ENCODE results near the gene MYOZ1.
"Not testable (repeated sequence)": the region's sequence is repeated elsewhere in the genome, so short reads cannot be mapped to it uniquely, and the experiment has no call there.

Gene MYOZ1

DNA sequence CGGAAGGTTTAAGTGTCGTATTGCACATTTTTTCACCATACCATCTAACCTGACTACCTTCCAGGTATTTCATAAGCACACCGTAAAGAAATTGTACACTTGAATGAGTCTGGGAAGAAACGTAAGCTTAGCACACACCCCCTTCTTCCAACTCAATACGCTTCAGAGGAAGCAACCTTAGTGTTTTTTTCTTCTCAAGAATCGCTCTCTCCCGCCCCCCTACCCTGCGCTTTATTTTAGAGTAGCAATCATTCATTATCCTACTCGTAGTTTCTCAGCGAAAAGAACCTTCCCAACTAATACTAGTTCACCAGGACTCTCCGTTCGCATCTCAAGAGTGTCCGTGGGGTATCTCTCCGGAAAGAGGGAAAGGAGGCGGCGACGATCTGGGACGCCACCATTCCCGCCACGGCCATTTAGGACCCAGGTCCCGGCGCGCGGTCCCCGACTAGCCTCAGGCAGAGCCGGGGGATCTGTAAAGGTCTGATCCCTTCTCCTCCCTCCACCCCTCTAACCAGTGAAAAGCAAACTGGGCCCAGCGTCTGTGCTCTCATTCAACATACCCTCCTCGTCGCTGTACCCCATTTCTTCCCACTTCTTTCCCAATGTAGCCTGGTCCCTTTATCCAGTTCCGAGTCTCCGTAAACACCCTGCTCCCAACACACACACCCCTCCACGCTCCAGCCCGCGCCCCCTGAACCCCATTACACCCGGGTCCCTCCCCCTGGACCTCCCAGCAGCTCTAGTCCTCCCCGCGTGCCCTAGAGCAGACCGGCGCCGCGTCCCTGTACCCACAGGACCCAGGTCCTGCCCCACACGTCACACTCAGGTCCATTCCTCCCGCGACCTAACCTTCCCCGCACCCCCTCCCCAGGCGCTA, 16.0 kb downstream of the MYOZ1 start:
- H3K4ac ChIP-seq (ENCODE audit: low read depth, low read length), result no peak overlapping the region
- H3K9ac ChIP-seq (ENCODE audit: low read length), result peak overlapping the region; percentile 94
- DNase-seq, result peak; percentile 81
- H3K4me3 ChIP-seq (ENCODE audit: low read length), result peak overlapping the region; percentile 95
- H4K8ac ChIP-seq (ENCODE audit: low read depth, low read length), result peak overlapping the region; percentile 77
- peak overlapping the region; percentile 94 for H3K56ac ChIP-seq (ENCODE audit: low read length)
- peak overlapping the region; percentile 72 for H3K4me2 ChIP-seq (ENCODE audit: low read length)
- no peak overlapping the region for H2BK120ac ChIP-seq (ENCODE audit: low read depth, low read length)
- peak overlapping the region; percentile 33 for H3K18ac ChIP-seq (ENCODE audit: low read length)
- no peaks in the 10 kb centered on the region for H3K4me1 ChIP-seq (ENCODE audit: control insufficient read depth, low read depth, low read length)
- H3K23ac ChIP-seq (ENCODE audit: low read length), result no peak overlapping the region
- H4K5ac ChIP-seq (ENCODE audit: low read length), result no peak overlapping the region
- peak overlapping the region; percentile 79 for H2BK5ac ChIP-seq (ENCODE audit: low read length)
- no CpG with 5 or more reads among the region's 46 CpGs for WGBS (ENCODE audit: extremely low coverage, insufficient coverage, low lambda C conversion rate)
- no peaks in the 10 kb centered on the region for H3K79me1 ChIP-seq (ENCODE audit: low read length)
- peak overlapping the region; percentile 60 for H3K27ac ChIP-seq (ENCODE audit: low read depth, low read length)
- H3K79me2 ChIP-seq (ENCODE audit: control insufficient read depth, insufficient read depth, low read length), result no peaks in the 10 kb centered on the region
- H2AK5ac ChIP-seq (ENCODE audit: low read length), result no peak overlapping the region
- no peaks in the 10 kb centered on the region for H3K36me3 ChIP-seq (ENCODE audit: control insufficient read depth, insufficient read depth, low read length)
- no peak overlapping the region for H2BK15ac ChIP-seq (replicated peaks; ENCODE audit: low read depth)
- no peaks in the 10 kb centered on the region for H3K27me3 ChIP-seq (ENCODE audit: insufficient read depth, low read length, poor library complexity)

DNA sequence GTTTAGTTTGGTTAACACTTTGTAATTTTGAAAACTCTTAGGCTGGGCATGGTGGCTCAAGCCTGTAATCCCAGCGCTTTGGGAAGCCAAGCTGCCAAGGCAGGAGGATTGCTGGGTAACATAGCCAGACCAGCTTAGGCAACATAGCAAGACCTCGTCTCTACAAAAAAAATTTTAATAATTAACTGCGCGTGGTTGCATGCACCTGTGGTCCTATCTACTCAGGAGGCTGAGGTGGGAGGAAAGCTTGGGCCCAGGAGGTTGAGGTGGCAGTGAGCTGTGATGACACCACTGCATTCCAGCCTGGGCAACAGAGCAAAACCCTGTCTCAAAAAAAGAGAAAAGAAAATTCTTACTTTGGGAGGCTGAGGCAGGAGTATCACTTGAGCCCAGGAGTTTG, 18.2 kb downstream of the MYOZ1 start:
- no peak overlapping the region for H3K9ac ChIP-seq (ENCODE audit: low read length)
- no peak overlapping the region for H3K4me2 ChIP-seq (ENCODE audit: low read length)
- H2AK5ac ChIP-seq (ENCODE audit: low read length), result no peak overlapping the region
- no CpG with 5 or more reads among the region's 4 CpGs for WGBS (ENCODE audit: extremely low coverage, insufficient coverage, low lambda C conversion rate)
- no peak overlapping the region for H3K23ac ChIP-seq (ENCODE audit: low read length)
- H3K4me1 ChIP-seq (ENCODE audit: control insufficient read depth, low read depth, low read length), result no peaks in the 10 kb centered on the region
- no peaks in the 10 kb centered on the region for H3K27me3 ChIP-seq (ENCODE audit: insufficient read depth, low read length, poor library complexity)
- DNase-seq, result no peak
- no peak overlapping the region for H2BK5ac ChIP-seq (ENCODE audit: low read length)
- H3K4ac ChIP-seq (ENCODE audit: low read depth, low read length), result no peak overlapping the region
- no peak overlapping the region for H3K27ac ChIP-seq (ENCODE audit: low read depth, low read length)
- no peak overlapping the region for H3K4me3 ChIP-seq (ENCODE audit: low read length)
- H4K5ac ChIP-seq (ENCODE audit: low read length), result no peak overlapping the region
- no peak overlapping the region for H4K8ac ChIP-seq (ENCODE audit: low read depth, low read length)
- H2BK120ac ChIP-seq (ENCODE audit: low read depth, low read length), result no peak overlapping the region
- H2BK15ac ChIP-seq (replicated peaks; ENCODE audit: low read depth), result no peak overlapping the region
- no peak overlapping the region for H3K18ac ChIP-seq (ENCODE audit: low read length)
- no peaks in the 10 kb centered on the region for H3K79me1 ChIP-seq (ENCODE audit: low read length)
- H3K79me2 ChIP-seq (ENCODE audit: control insufficient read depth, insufficient read depth, low read length), result no peaks in the 10 kb centered on the region
- no peak overlapping the region for H3K56ac ChIP-seq (ENCODE audit: low read length)
- H3K36me3 ChIP-seq (ENCODE audit: control insufficient read depth, insufficient read depth, low read length), result no peaks in the 10 kb centered on the region

DNA sequence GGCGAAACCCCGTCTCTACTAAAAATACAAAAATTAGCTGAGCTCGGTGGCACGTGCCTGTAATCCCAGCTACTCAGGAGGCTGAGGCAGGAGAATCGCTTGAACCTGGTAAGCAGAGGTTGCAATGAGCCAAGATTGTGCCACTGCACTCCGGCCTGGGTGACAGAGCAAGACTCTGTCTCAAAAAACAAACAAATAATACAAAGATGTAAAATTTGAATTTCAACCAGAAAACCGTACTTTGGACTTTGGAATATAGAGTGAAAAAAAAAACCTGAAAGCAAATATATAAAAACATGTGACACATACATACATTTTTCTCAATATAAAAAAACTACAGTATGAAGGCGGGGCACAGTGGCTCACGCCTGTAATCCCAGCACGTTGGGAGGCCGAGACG, 20.3 kb downstream of the MYOZ1 start:
- not testable (repeated sequence) for H2BK120ac ChIP-seq (ENCODE audit: low read depth, low read length); H3K18ac ChIP-seq (ENCODE audit: low read length); H3K79me1 ChIP-seq (ENCODE audit: low read length); H3K36me3 ChIP-seq (ENCODE audit: control insufficient read depth, insufficient read depth, low read length); H2BK15ac ChIP-seq (replicated peaks; ENCODE audit: low read depth); H4K5ac ChIP-seq (ENCODE audit: low read length); H2BK5ac ChIP-seq (ENCODE audit: low read length); H3K9ac ChIP-seq (ENCODE audit: low read length); H3K4me1 ChIP-seq (ENCODE audit: control insufficient read depth, low read depth, low read length); H3K27ac ChIP-seq (ENCODE audit: low read depth, low read length); H3K56ac ChIP-seq (ENCODE audit: low read length); H3K23ac ChIP-seq (ENCODE audit: low read length); H4K8ac ChIP-seq (ENCODE audit: low read depth, low read length); DNase-seq; H2AK5ac ChIP-seq (ENCODE audit: low read length); H3K4me3 ChIP-seq (ENCODE audit: low read length); H3K79me2 ChIP-seq (ENCODE audit: control insufficient read depth, insufficient read depth, low read length); H3K4me2 ChIP-seq (ENCODE audit: low read length); H3K4ac ChIP-seq (ENCODE audit: low read depth, low read length); H3K27me3 ChIP-seq (ENCODE audit: insufficient read depth, low read length, poor library complexity)
- no CpG with 5 or more reads among the region's 12 CpGs for WGBS (ENCODE audit: extremely low coverage, insufficient coverage, low lambda C conversion rate)

GRCh38 chr10:73617143-73617542, 24.1 kb downstream of the MYOZ1 start:
- H2AK5ac ChIP-seq (ENCODE audit: low read length); H3K79me1 ChIP-seq (ENCODE audit: low read length); H3K4ac ChIP-seq (ENCODE audit: low read depth, low read length); H2BK120ac ChIP-seq (ENCODE audit: low read depth, low read length); H3K4me1 ChIP-seq (ENCODE audit: control insufficient read depth, low read depth, low read length); H4K5ac ChIP-seq (ENCODE audit: low read length); H3K36me3 ChIP-seq (ENCODE audit: control insufficient read depth, insufficient read depth, low read length); DNase-seq; H3K56ac ChIP-seq (ENCODE audit: low read length); H3K27ac ChIP-seq (ENCODE audit: low read depth, low read length); H4K8ac ChIP-seq (ENCODE audit: low read depth, low read length); H3K9ac ChIP-seq (ENCODE audit: low read length); H3K4me3 ChIP-seq (ENCODE audit: low read length); H2BK15ac ChIP-seq (replicated peaks; ENCODE audit: low read depth); H3K27me3 ChIP-seq (ENCODE audit: insufficient read depth, low read length, poor library complexity); H3K4me2 ChIP-seq (ENCODE audit: low read length); H3K23ac ChIP-seq (ENCODE audit: low read length); H2BK5ac ChIP-seq (ENCODE audit: low read length); H3K79me2 ChIP-seq (ENCODE audit: control insufficient read depth, insufficient read depth, low read length); H3K18ac ChIP-seq (ENCODE audit: low read length): not testable (repeated sequence)
- WGBS (ENCODE audit: extremely low coverage, insufficient coverage, low lambda C conversion rate), result no CpG with 5 or more reads among the region's 8 CpGs

DNA sequence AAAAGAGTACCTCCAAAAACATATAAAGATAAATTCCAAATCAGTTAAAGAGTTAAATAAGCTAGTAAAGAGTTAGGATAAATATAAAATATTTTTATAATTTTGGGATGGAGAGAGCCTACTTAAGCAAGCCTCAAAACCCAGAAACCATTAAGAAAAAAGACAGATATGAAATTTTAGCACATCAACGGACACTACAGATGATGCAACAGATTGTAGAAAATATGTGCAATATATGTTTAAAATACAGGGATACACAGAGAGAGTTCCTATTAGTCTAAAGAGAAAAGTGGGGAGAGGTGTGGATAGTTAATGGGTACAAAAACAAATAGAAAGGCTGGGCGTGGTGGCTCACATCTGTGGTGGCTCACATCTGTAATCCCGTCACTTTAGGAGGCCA, 26.6 kb downstream of the MYOZ1 start:
- no peak overlapping the region for H3K9ac ChIP-seq (ENCODE audit: low read length)
- no peak overlapping the region for H3K18ac ChIP-seq (ENCODE audit: low read length)
- H3K27ac ChIP-seq (ENCODE audit: low read depth, low read length), result no peak overlapping the region
- no peaks in the 10 kb centered on the region for H3K79me1 ChIP-seq (ENCODE audit: low read length)
- H3K27me3 ChIP-seq (ENCODE audit: insufficient read depth, low read length, poor library complexity), result no peaks in the 10 kb centered on the region
- H2BK15ac ChIP-seq (replicated peaks; ENCODE audit: low read depth), result no peak overlapping the region
- no peak overlapping the region for H2BK120ac ChIP-seq (ENCODE audit: low read depth, low read length)
- H3K4ac ChIP-seq (ENCODE audit: low read depth, low read length), result no peak overlapping the region
- no peak overlapping the region for H2BK5ac ChIP-seq (ENCODE audit: low read length)
- no peaks in the 10 kb centered on the region for H3K4me1 ChIP-seq (ENCODE audit: control insufficient read depth, low read depth, low read length)
- no peaks in the 10 kb centered on the region for H3K79me2 ChIP-seq (ENCODE audit: control insufficient read depth, insufficient read depth, low read length)
- DNase-seq, result no peak
- no peak overlapping the region for H4K8ac ChIP-seq (ENCODE audit: low read depth, low read length)
- H4K5ac ChIP-seq (ENCODE audit: low read length), result no peak overlapping the region
- no peak overlapping the region for H3K4me2 ChIP-seq (ENCODE audit: low read length)
- WGBS (ENCODE audit: extremely low coverage, insufficient coverage, low lambda C conversion rate), result no CpG with 5 or more reads among the region's 3 CpGs
- H3K23ac ChIP-seq (ENCODE audit: low read length), result no peak overlapping the region
- H3K56ac ChIP-seq (ENCODE audit: low read length), result no peak overlapping the region
- no peaks in the 10 kb centered on the region for H3K36me3 ChIP-seq (ENCODE audit: control insufficient read depth, insufficient read depth, low read length)
- no peak overlapping the region for H3K4me3 ChIP-seq (ENCODE audit: low read length)
- H2AK5ac ChIP-seq (ENCODE audit: low read length), result no peak overlapping the region

DNA sequence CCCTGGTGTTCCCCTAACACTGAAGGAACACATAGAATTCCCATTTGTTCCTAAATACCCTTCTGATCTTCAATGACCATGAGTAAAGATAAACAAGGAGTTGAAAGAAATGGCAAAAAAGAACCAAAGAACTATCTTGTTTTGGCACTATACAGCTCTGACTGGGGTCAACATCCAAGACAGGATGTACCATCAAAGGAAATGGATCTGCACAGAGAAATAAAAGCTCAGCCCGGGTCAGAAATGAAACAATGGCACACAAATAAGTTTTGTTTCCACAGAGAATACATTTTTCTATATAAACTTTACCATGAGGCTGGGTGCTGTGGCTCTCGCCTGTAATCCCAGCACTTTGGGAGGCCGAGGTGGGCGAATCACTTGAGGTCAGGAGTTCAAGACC, 32.2 kb downstream of the MYOZ1 start:
- Histone ChIP-seq H3K79me1 (ENCODE audit: low read length) (no peaks in the 10 kb centered on the region), H2BK120ac (ENCODE audit: low read depth, low read length) (no peak overlapping the region), H2AK5ac (ENCODE audit: low read length) (no peak overlapping the region), H3K79me2 (ENCODE audit: control insufficient read depth, insufficient read depth, low read length) (no peaks in the 10 kb centered on the region), H3K4me3 (ENCODE audit: low read length) (no peak overlapping the region), H4K8ac (ENCODE audit: low read depth, low read length) (no peak overlapping the region), H3K4ac (ENCODE audit: low read depth, low read length) (no peak overlapping the region), H3K9ac (ENCODE audit: low read length) (no peak overlapping the region), H3K36me3 (ENCODE audit: control insufficient read depth, insufficient read depth, low read length) (no peaks in the 10 kb centered on the region), H3K23ac (ENCODE audit: low read length) (no peak overlapping the region), H3K18ac (ENCODE audit: low read length) (no peak overlapping the region), H3K4me2 (ENCODE audit: low read length) (no peak overlapping the region), H2BK15ac (replicated peaks; ENCODE audit: low read depth) (no peak overlapping the region), H3K56ac (ENCODE audit: low read length) (no peak overlapping the region), H2BK5ac (ENCODE audit: low read length) (no peak overlapping the region), H3K27me3 (ENCODE audit: insufficient read depth, low read length, poor library complexity) (no peaks in the 10 kb centered on the region), H4K5ac (ENCODE audit: low read length) (no peak overlapping the region), H3K4me1 (ENCODE audit: control insufficient read depth, low read depth, low read length) (no peaks in the 10 kb centered on the region), H3K27ac (ENCODE audit: low read depth, low read length) (no peak overlapping the region)
- no CpG with 5 or more reads among the region's 4 CpGs for WGBS (ENCODE audit: extremely low coverage, insufficient coverage, low lambda C conversion rate)
- DNase-seq, result no peak

All from mesendoderm (in vitro differentiated cells).